ELF-1 (cell line): ENCODE data around the gene CUL4A.

ENCODE experiments used
- DNase-seq: peaks from one replicate; pipeline ENCODE4 v3.0.0-alpha.2; 2016; ENCODE audit warnings: low read depth, low spot score

Gene CUL4A

GRCh38 chr13:113207890-113208420, 1.5 kb upstream of the CUL4A start:
- no peak for DNase-seq

- DNase-seq = peak; percentile 96
Measured at GRCh38 chr13:113208421-113209335, 735 bp upstream of the CUL4A start, which contains the start of gene PCID2. Gene PCID2, minus strand, starts transcription at chr13:113208669. Its CDS starts 35 bp downstream, at chr13:113208634.

- DNase-seq = peak; percentile 71
Measured at GRCh38 chr13:113209759-113210421, 477 bp downstream of the CUL4A start.

- no peak for DNase-seq
Measured at GRCh38 chr13:113210833-113211232, 1.4 kb downstream of the CUL4A start.

- DNase-seq = peak; percentile 66
Measured at GRCh38 chr13:113211774-113212173, 2.4 kb downstream of the CUL4A start.

- DNase-seq = peak; percentile 66
Measured at GRCh38 chr13:113216254-113217048, 7.0 kb downstream of the CUL4A start.

- DNase-seq = no peak
Measured at GRCh38 chr13:113218586-113218985, 9.2 kb downstream of the CUL4A start.

- DNase-seq = no peak
Measured at GRCh38 chr13:113219256-113219940, 10.0 kb downstream of the CUL4A start.

GRCh38 chr13:113220141-113220598, 10.8 kb downstream of the CUL4A start:
- DNase-seq = no peak

GRCh38 chr13:113220877-113221276, 11.5 kb downstream of the CUL4A start:
- DNase-seq = no peak

GRCh38 chr13:113223070-113223469, 13.7 kb downstream of the CUL4A start:
- no peak for DNase-seq

- DNase-seq = no peak
Measured at GRCh38 chr13:113224486-113224885, 15.1 kb downstream of the CUL4A start.

- DNase-seq = no peak
Measured at GRCh38 chr13:113225515-113225914, 16.1 kb downstream of the CUL4A start.

- peak; percentile 58 for DNase-seq
Measured at GRCh38 chr13:113226873-113227450, 17.5 kb downstream of the CUL4A start.

- no peak for DNase-seq
Measured at GRCh38 chr13:113229161-113229560, 19.7 kb downstream of the CUL4A start.

- no peak for DNase-seq
Measured at GRCh38 chr13:113229791-113230190, 20.4 kb downstream of the CUL4A start.

GRCh38 chr13:113231306-113232207, 22.1 kb downstream of the CUL4A start:
- DNase-seq = no peak

- DNase-seq = no peak
Measured at GRCh38 chr13:113232208-113233003, 23.0 kb downstream of the CUL4A start.

- no peak for DNase-seq
Measured at GRCh38 chr13:113233101-113233500, 23.7 kb downstream of the CUL4A start.
